Measurements from ENCODE around the gene BATF3. TPM values are rescaled to one million over a fixed set of nuclear protein-coding genes. Genes with fewer than 3 reads are reported as not detected.

BATF3 gene
- total RNA-seq, 1 experiment from 2014 or later, result 2.1 TPM

DNA sequence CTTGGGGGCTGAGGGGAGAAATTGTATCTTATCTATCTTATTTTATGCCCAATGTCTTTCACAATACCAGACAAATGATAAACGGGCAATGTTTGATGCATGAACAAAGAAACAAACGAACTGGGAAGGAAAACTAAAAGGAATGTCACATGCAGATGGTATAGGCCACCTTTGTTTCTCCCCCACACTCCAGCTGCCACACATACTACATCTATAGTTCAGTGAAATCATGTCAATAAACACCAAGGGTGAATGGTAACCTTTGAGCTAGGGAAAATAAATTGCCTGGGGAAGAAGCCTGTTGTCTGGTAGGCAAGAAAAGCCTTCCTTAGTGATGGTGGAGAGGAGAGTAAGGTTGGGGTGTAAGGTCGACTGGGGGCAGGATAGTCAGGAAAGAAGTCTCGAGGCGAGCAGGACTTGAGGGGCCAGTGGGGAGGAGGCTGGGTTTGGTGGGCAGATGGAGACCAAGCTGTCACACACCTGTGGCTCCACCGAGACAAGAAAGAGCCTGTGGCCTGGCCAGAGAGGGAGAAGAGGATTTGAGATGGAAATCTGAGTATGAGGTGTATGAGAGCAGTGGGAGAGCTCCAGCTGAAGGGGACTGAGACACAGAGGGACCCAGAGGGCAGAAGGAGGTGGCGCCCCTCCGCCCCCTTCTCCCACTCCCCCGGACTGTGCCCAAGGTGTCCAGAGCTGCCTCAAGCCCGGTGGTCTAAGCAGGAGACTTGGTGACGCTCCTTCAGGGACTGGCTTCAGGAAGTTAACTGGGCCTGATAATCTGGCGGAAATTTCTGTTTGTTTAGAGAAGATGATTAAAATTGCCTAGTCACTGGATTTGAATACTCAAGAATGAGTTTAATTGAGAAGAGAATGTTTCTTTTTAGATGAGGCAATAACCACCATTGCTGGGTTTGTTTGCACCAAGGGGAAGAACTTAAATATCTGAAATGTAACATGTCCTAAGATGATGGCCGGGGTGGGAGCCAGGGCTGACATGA lies 53.8 kb downstream of the BATF3 start:
- Histone ChIP-seq H2BK5ac (ENCODE audit: insufficient read length, low read length) (no peak overlapping the region), H3K4ac (ENCODE audit: low read depth, low read length) (no peak overlapping the region), H3K56ac (ENCODE audit: insufficient read length, low read depth, low read length) (no peak overlapping the region), H4K8ac (replicated peaks; ENCODE audit: insufficient read length, low read depth, low read length) (no peak overlapping the region), H3K9me3 (ENCODE audit: control insufficient read depth, low read depth, low read length) (no peaks in the 10 kb centered on the region), H3K27ac (ENCODE audit: insufficient read length, low read depth, low read length) (no peak overlapping the region), H2BK12ac (ENCODE audit: insufficient read length, low read depth, low read length) (no peak overlapping the region), H4K91ac (ENCODE audit: insufficient read length, low read depth, low read length) (no peak overlapping the region), H2AFZ (ENCODE audit: low read length) (no peak overlapping the region), H2AK5ac (ENCODE audit: insufficient read length, low read length) (no peak overlapping the region), H3K23me2 (ENCODE audit: insufficient read length, low read depth, low read length, poor library complexity, severe bottlenecking) (no peaks in the 10 kb centered on the region), H3K23ac (ENCODE audit: insufficient read length, low read depth, low read length) (no peak overlapping the region), H3T11ph (ENCODE audit: low read length) (no peak overlapping the region), H4K5ac (ENCODE audit: insufficient read length, low read depth, low read length) (no peak overlapping the region), H2BK20ac (ENCODE audit: low read depth, low read length, poor library complexity, severe bottlenecking) (no peak overlapping the region), H3K27me3 (ENCODE audit: insufficient read depth, low read length) (no peaks in the 10 kb centered on the region), H4K20me1 (ENCODE audit: control insufficient read depth, insufficient read depth, insufficient read length) (no peaks in the 10 kb centered on the region), H3K4me2 (ENCODE audit: insufficient read depth, insufficient read length, low read length) (no peak overlapping the region), H2BK15ac (ENCODE audit: low read depth, low read length) (no peak overlapping the region), H3K14ac (ENCODE audit: insufficient read depth, low read length) (no peak overlapping the region), H3K79me2 (ENCODE audit: insufficient read depth, low read length) (no peaks in the 10 kb centered on the region), H3K4me1 (ENCODE audit: insufficient read depth, low read length) (no peaks in the 10 kb centered on the region), H2BK120ac (ENCODE audit: low read depth, low read length, poor library complexity, severe bottlenecking) (no peak overlapping the region), H3K18ac (ENCODE audit: insufficient read length, low read depth, low read length) (no peak overlapping the region), H3K9ac (ENCODE audit: extremely low read depth, insufficient read length, low read length) (no peak overlapping the region), H3K79me1 (ENCODE audit: insufficient read depth, low read depth, low read length, poor library complexity, severe bottlenecking) (no peaks in the 10 kb centered on the region)
- Mint-ChIP-seq H3K4me1 (no peaks in the 10 kb centered on the region), H3K27ac (no peak overlapping the region), H3K36me3 (ENCODE audit: insufficient read depth in 1 of 3, low read depth in 3 of 3) (no peaks in the 10 kb centered on the region), H3K9me3 (no peaks in the 10 kb centered on the region), H3K27me3 (ENCODE audit: low read depth) (peaks cover 9% of the 10 kb centered on the region), H3K4me3 (no peak overlapping the region)
- no peak for DNase-seq
- no peak for TF ChIP-seq CTCF (conservative IDR thresholded peaks at IDR 0.05)
- WGBS (ENCODE audit: extremely low coverage, insufficient read length, low lambda C conversion rate), result no CpG with 5 or more reads among the region's 13 CpGs
